IgD-negative memory B cell (primary cell): Measurements from ENCODE around the gene SUSD1. TPM values are rescaled to one million over a fixed set of nuclear protein-coding genes. Genes with fewer than 3 reads are reported as not detected.

Experiments
- H3K27ac Mint-ChIP-seq, 3 donors: one replicate each; pipeline ENCODE4 v1.8.0; 2020 to 2022; ENCODE audit warnings: mild to moderate bottlenecking in 3 of 3, mixed read lengths in 3 of 3, moderate library complexity in 1 of 3
- H3K27me3 Mint-ChIP-seq: one replicate; pipeline ENCODE4 v1.8.0; 2021; ENCODE audit warnings: mixed read lengths
- H3K36me3 Mint-ChIP-seq: one replicate; pipeline ENCODE4 v1.8.0; 2020; ENCODE audit warnings: mild to moderate bottlenecking, mixed read lengths
- H3K4me1 Mint-ChIP-seq, 3 donors: one replicate each; pipeline ENCODE4 v1.8.0; 2020 to 2022; ENCODE audit warnings: mixed read lengths in 3 of 3, mild to moderate bottlenecking in 1 of 3
- H3K4me3 Mint-ChIP-seq, 4 donors: one replicate each; pipeline ENCODE4 v1.8.0; 2020 to 2022; ENCODE audit warnings: mild to moderate bottlenecking in 4 of 4, mixed read lengths in 4 of 4, moderate library complexity in 3 of 4
- H3K9me3 Mint-ChIP-seq, 3 donors: one replicate each; pipeline ENCODE4 v1.8.0; 2020 to 2021; ENCODE audit warnings: mixed read lengths in 3 of 3, mild to moderate bottlenecking in 1 of 3
- polyA plus RNA-seq: library from polyadenylated mRNA; unstranded; fragments of 300-500 nt; fragmentation: Illumina TruSeq; gene quantifications from one replicate; pipeline ENCODE4 v1.2.3, GENCODE V29; 2021

The SUSD1 gene
- polyA plus RNA-seq, 1 donor from 2014 or later = 3.4 TPM

DNA sequence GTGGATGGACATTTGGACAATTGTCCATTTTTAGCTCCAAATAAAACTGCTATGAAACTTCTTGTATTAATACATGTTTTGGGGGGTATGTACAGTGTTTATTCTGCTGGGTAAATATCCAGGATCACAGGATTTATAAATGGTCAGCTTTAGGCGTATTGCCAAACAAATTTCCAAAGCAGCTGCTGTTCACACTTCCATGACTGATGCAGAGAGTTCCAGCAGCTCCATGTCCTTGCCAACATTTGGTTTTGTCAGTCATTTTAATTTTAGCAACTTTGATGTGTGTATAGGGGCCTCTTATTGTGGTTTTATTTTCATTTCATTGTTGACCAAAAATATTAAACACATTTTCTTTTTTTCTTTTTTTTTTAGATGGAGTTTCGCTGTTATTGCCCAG is 9.8 kb upstream of the SUSD1 start:
- no peak overlapping the region for H3K27ac Mint-ChIP-seq

DNA sequence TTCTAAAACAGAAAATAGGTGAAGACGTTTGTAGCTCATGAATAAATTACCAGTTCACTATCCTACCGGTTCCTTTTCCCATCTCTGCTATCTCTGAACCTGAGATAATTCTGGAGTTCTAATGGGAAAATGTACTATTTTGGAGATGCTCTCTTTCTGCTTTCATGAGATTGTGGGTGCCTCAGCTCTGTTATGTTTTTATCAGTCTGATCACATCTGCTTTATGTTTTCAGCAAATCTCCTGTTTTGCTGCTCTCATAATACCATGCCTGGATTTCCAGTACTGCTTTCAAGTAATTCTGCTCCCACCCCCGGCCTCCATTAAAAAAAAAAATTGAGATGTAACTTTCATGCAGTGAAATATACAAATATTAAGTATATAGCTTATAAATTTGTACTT is 9.1 kb upstream of the SUSD1 start:
- Mint-ChIP-seq H3K4me3 (no peak overlapping the region), H3K27me3 (peaks cover 2% of the 10 kb centered on the region), H3K36me3 (peaks cover 5% of the 10 kb centered on the region), H3K9me3 (peaks cover 2 to 6% (median 2%) of the 10 kb centered on the region in 3 donors), H3K27ac (no peak overlapping the region), H3K4me1 (peaks cover 7 to 13% (median 12%) of the 10 kb centered on the region in 3 donors)

More for the DNA sequence above, 9.8 kb upstream of the SUSD1 start:
- H3K27me3 Mint-ChIP-seq = peaks cover 2% of the 10 kb centered on the region
- H3K4me3 Mint-ChIP-seq = no peak overlapping the region
- H3K9me3 Mint-ChIP-seq = peaks cover 2 to 6% (median 2%) of the 10 kb centered on the region in 3 donors
- peaks cover 7 to 13% (median 13%) of the 10 kb centered on the region in 3 donors for H3K4me1 Mint-ChIP-seq
- H3K36me3 Mint-ChIP-seq = peaks cover 5% of the 10 kb centered on the region

DNA sequence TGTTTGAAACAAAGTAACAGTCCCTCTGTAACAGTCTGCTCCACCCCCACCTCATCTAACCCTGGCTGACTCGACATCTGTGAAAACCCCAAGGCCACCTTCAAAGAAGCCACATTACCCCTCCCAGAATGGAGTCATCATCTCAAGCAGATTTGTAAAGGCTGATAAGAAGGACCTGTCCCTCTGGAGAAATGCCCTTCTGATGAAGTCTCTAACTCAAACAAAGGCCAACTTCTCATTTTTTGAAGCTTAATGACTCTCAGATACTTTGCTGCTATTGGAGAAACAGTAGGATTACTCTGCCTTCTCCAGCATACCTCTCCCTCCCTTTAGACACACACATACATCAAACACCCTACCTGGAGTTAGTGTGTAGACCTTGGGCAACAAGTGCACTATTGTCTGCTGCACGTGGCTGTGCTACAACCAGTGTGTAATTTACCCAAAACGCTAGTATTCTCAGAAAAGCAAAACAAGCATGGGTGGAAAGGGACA is 5.3 kb upstream of the SUSD1 start:
- H3K9me3 Mint-ChIP-seq = peaks cover 2 to 6% (median 2%) of the 10 kb centered on the region in 3 donors
- H3K27me3 Mint-ChIP-seq = peaks cover 3% of the 10 kb centered on the region
- peak overlapping the region in 1 of 4 donors; percentile 8 for H3K4me3 Mint-ChIP-seq
- H3K4me1 Mint-ChIP-seq = peaks cover 12 to 22% (median 18%) of the 10 kb centered on the region in 3 donors
- peak overlapping the region in 1 of 3 donors; percentile 75 for H3K27ac Mint-ChIP-seq
- H3K36me3 Mint-ChIP-seq = peaks cover 5% of the 10 kb centered on the region

DNA sequence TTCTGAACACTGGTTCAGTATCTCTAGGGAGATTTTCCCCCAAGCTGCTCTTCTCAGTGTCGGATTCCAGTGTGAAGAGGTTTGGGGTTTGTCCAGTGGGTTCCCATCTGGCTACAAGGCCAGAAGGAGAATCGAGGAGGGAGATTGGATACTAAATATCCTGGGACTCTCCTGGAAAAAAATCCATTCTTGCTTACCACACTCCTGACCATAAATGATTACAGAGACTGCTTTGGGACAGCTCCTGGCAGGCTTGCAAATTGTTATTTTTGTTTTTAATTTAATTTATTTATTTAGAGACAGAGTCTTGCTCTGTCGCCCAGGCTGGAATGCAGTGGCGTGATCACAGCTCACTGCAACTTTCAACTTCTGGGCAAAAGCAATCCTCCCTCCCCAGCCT is 4.7 kb upstream of the SUSD1 start:
- peaks cover 4% of the 10 kb centered on the region for H3K27me3 Mint-ChIP-seq
- H3K9me3 Mint-ChIP-seq = peaks cover 2 to 6% (median 2%) of the 10 kb centered on the region in 3 donors
- H3K27ac Mint-ChIP-seq = no peak overlapping the region
- H3K4me3 Mint-ChIP-seq = no peak overlapping the region
- peaks cover 5% of the 10 kb centered on the region for H3K36me3 Mint-ChIP-seq
- H3K4me1 Mint-ChIP-seq = peaks cover 12 to 23% (median 20%) of the 10 kb centered on the region in 3 donors

DNA sequence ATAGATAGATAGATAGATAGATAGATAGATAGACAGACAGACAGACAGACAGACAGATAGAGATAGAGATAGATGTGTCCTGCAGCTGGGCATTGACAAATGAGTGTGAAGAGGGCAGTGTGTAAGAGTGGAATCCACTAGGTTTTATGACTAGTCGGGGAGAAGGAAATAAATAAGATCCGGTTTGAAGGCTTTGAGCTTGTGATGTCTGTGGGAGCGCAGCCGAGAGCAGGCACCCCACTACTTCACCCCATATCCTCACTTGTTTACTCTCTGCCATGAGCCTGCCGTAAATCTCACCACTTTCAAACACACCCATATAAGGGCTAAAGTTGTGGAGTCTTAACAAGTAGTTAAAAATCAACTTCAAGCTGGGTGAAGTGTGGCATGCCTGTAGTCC is 1.4 kb upstream of the SUSD1 start:
- H3K4me1 Mint-ChIP-seq = peaks cover 29 to 37% (median 29%) of the 10 kb centered on the region in 3 donors
- H3K9me3 Mint-ChIP-seq = no peaks in the 10 kb centered on the region
- peak overlapping the region; percentile 0 to 77 (median 56) for H3K4me3 Mint-ChIP-seq
- no peak overlapping the region for H3K27ac Mint-ChIP-seq
- H3K27me3 Mint-ChIP-seq = peaks cover 8% of the 10 kb centered on the region
- H3K36me3 Mint-ChIP-seq = peaks cover 3% of the 10 kb centered on the region

DNA sequence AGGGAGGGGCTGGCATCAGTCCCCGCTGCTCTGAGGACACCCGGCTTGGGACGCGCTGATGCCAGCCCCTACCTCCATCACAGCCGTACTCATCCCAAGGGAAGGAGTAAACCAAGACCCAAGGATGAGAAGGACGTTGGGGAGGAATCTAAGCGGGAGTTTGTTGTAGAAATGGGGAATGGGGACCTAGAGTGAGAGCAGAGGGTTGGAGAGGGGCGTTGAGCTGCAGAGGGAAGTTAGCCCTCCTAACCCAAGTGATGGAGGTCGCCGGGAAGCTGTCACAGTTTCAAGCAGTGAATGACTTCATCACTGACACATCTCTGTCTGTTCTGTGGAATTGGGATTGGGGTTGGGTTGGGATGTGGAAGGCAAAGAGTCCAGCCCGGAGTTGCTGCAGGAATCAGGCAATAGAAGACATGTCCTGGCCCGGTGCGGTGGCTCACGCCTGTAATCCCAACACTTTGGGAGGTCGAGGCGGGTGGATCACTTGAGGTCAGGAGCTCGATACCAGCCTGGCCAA is 759 bp upstream of the SUSD1 start:
- H3K9me3 Mint-ChIP-seq = no peaks in the 10 kb centered on the region
- H3K36me3 Mint-ChIP-seq = peaks cover 3% of the 10 kb centered on the region
- H3K4me3 Mint-ChIP-seq = peak overlapping the region; percentile 70 to 93 (median 78)
- H3K27ac Mint-ChIP-seq = peak overlapping the region in 2 of 3 donors; percentile 17 to 83
- H3K27me3 Mint-ChIP-seq = peaks cover 6% of the 10 kb centered on the region
- peaks cover 26 to 31% (median 29%) of the 10 kb centered on the region in 3 donors for H3K4me1 Mint-ChIP-seq

DNA sequence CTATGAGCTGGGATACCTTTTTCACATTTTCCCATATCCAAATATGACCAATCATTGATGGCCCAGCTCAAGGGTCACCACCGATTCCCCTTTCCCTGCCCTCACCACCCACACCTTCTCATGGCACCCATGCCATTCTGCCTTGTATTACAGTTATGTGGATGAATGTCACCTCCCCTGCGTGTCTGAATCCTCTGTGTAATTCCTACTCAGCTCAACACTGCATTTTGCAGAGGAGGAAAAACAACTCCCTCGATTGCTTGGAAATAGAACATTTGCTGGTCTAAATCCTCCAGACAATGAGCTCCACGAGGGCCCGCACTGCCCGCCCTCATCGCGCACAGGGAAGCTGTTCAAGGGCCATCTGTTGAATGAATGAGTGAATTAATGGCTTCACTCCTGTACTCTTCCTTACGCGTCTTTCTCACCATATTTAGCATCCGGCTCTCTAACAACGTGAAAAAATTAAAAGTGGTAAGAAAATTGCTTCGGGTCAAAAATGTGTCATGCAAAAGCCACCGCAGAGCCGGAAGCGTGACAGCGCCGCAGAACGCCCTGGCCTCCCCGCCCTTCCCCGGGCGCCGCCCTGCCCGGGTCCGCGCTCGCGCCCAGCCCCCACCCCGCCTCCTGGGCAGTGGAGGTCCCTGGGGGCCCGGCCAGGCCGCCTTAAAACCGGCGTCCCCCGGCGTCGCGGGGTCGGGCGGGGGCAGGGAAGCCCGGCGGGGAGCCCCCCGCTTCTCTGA is 704 bp downstream of the SUSD1 start:
- peak overlapping the region; percentile 59 to 90 (median 85) for H3K27ac Mint-ChIP-seq
- peak overlapping the region; percentile 85 to 95 (median 89) for H3K4me3 Mint-ChIP-seq
- peaks cover 22 to 28% (median 24%) of the 10 kb centered on the region in 3 donors for H3K4me1 Mint-ChIP-seq
- no peaks in the 10 kb centered on the region for H3K9me3 Mint-ChIP-seq
- peaks cover 6% of the 10 kb centered on the region for H3K27me3 Mint-ChIP-seq
- H3K36me3 Mint-ChIP-seq = no peaks in the 10 kb centered on the region

DNA sequence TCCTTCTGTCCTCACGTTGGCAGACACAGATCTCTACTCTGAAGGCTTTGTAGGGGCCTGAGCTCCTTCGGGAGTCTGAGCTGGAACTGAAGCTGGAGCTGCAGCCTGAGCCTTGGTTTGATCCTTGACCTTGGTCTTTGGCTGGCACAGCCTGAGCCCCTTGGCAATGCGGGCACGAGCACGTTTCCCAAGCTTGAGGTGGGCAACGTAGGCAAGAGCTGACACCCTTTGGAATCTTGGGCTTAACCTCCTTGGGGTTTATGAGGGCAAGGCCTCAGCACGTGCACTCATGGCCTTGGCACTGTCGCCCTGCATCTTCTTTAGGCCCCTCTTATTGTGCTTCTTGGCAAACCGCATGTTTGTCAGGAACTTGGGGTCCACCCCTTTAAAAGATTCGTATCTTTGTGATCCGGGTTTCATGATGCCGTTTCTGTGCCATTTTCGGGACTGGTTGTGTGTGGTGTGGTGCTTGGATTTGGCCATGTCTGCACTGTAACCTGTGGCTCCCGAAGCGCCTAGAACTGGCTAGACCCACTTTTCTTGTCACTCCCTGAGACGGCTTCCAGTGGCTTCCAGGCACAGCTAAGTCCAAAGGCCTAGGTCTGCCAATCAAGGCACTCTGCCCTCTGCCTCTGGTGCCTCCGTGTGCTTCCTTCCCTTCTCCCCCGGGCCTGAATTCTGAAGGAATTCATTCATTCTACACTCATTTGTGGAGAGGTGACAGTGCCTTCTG is 1.4 kb downstream of the SUSD1 start:
- Mint-ChIP-seq H3K27me3 (peaks cover 6% of the 10 kb centered on the region), H3K36me3 (no peaks in the 10 kb centered on the region), H3K27ac (peak overlapping the region in 2 of 3 donors; percentile 59 to 85), H3K4me1 (peaks cover 27 to 32% (median 29%) of the 10 kb centered on the region in 3 donors), H3K4me3 (peak overlapping the region; percentile 85 to 95 (median 89)), H3K9me3 (no peaks in the 10 kb centered on the region)

DNA sequence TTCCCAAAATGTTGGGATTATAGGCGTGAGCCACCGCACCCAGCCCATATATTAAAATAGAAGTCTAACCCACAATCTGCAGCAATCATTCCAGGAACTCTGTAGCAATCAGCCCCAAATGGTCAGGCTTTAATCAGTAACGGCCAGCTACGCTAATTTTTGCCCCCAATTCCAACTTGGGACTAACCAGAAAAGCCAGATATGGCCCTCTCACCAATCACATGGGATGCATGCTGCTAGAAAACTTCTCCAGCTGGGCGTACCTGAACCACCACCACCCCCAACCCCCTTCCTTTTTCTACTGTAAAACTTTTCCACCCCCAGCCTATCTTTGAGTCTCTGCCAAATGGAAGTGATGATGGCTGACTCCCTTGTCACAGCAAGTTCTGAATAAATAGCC is 4.1 kb downstream of the SUSD1 start:
- Mint-ChIP-seq H3K4me3 (no peak overlapping the region), H3K27me3 (peaks cover 6% of the 10 kb centered on the region), H3K36me3 (no peaks in the 10 kb centered on the region), H3K4me1 (peaks cover 27 to 33% (median 30%) of the 10 kb centered on the region in 3 donors), H3K9me3 (no peaks in the 10 kb centered on the region), H3K27ac (no peak overlapping the region)

DNA sequence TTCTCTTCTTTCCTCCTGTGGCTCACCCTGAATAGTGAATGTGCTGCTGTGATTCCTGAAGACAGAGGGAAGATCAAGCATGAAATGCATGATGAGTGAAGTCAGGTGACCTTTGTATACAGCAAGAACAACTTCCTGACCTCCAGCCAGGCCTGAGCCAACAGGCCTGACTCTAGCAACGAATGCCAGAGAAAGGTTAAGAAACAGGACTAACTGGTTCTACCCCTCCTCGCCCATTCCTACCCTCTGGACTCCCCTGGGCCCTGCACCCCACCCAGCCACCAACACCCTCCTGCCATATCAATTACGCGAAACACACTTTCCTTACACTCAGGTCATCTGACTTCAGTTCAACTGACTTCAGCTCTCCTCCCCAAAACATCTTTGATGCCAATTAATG is 4.9 kb downstream of the SUSD1 start:
- Mint-ChIP-seq H3K9me3 (no peaks in the 10 kb centered on the region), H3K27me3 (peaks cover 3% of the 10 kb centered on the region), H3K27ac (peak overlapping the region in 1 of 3 donors; percentile 68), H3K4me3 (no peak overlapping the region), H3K4me1 (peaks cover 26 to 30% (median 27%) of the 10 kb centered on the region in 3 donors), H3K36me3 (no peaks in the 10 kb centered on the region)

DNA sequence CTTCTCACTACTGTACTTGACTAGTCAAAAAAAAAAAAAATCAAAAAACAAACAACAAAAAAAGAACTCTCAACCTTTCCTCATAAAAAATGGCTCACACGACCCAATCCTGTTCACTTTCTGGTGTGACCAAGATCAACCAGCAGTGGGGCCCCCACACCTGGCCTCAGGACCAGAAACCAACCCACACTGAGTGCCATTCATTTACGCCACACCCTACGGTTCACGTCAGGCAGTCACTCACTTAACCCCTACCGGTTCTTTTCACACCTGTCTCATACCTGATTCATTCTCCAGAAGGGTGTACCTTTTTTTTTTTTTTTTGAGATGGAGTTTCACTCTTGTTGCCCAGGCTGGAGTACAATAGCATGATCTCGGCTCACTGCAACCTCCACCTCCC is 5.7 kb downstream of the SUSD1 start:
- Mint-ChIP-seq H3K27ac (no peak overlapping the region), H3K36me3 (no peaks in the 10 kb centered on the region), H3K4me3 (peak overlapping the region in 1 of 4 donors; percentile 44), H3K9me3 (no peaks in the 10 kb centered on the region), H3K4me1 (peaks cover 23 to 28% (median 25%) of the 10 kb centered on the region in 3 donors), H3K27me3 (peaks cover 2% of the 10 kb centered on the region)

DNA sequence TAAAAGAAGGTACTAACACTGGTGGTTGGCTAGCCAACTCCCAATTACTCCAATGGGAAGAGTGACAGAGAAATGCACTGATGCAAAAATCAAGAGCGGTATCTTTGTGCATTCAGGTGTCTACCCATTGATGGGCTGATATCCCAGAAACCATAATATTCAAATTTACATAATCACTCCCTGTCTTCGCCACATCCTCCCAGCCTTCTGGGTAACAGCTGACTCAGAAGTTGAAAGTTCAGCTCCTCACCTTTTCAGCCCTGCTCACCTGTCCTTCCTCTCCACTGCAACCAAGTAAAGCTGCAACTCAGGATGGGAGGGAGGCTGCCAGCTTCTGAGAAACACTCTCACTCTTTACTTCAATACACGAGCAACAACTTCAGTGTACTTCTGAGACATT is 6.9 kb downstream of the SUSD1 start:
- Mint-ChIP-seq H3K27ac (no peak overlapping the region), H3K4me3 (no peak overlapping the region), H3K27me3 (no peaks in the 10 kb centered on the region), H3K9me3 (no peaks in the 10 kb centered on the region), H3K4me1 (peaks cover 18 to 22% (median 19%) of the 10 kb centered on the region in 3 donors), H3K36me3 (no peaks in the 10 kb centered on the region)

DNA sequence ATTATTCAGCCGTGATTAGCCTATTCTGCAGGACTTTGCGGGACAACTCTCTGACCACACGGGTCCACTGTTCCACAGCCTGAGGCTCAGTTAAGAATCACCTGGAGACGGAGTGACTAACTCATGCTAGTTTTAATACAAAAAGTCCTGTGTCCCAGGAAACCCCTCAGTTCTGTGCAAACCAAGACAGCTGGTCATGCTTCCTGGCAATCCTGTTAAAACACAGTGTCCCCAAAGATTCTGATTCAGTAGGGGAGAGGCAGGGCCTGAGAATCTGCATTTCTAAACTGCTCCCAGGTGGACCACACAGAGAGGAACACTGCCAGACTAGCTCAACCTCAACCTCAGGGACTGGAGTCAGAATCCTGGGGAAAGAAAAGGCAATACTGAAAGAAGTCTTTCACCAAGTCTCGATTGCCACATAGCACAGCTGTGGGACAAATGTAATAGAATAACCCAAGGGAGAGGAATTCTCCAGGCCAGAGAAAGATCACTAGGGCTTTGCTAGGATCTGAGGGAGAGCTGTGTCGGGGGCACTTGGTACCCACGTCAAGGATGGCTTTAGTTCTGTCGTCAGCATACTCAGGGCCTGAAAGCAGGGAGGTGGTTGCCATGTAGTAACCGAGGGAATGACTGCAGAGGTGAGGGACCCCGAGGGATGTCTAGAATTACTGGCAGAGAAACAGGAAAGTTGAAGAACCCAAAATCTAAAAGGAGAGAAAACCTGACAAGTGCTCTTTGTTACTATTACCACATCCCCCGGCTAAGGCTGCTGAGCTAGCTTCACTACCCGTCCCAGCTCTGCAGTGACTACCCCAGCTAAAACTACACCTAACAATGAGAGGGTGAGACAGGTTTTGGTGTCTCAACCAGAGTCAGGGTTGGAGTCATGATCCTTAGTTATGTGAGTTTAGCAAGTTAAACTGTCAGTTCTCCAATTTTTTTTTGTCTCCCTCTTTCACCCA is 8.6 kb downstream of the SUSD1 start:
- Mint-ChIP-seq H3K4me3 (no peak overlapping the region), H3K27ac (no peak overlapping the region), H3K9me3 (no peaks in the 10 kb centered on the region), H3K4me1 (peaks cover 17 to 20% (median 18%) of the 10 kb centered on the region in 3 donors), H3K27me3 (no peaks in the 10 kb centered on the region), H3K36me3 (no peaks in the 10 kb centered on the region)
